Superior temporal gyrus (tissue), 1 donor: ENCODE results near the gene SMARCE1.

Experiments
- DNase-seq: peaks from one replicate; pipeline ENCODE4 v3.0.0-alpha.2; 2016; ENCODE audit errors: extremely low spot score

SMARCE1 gene

DNA sequence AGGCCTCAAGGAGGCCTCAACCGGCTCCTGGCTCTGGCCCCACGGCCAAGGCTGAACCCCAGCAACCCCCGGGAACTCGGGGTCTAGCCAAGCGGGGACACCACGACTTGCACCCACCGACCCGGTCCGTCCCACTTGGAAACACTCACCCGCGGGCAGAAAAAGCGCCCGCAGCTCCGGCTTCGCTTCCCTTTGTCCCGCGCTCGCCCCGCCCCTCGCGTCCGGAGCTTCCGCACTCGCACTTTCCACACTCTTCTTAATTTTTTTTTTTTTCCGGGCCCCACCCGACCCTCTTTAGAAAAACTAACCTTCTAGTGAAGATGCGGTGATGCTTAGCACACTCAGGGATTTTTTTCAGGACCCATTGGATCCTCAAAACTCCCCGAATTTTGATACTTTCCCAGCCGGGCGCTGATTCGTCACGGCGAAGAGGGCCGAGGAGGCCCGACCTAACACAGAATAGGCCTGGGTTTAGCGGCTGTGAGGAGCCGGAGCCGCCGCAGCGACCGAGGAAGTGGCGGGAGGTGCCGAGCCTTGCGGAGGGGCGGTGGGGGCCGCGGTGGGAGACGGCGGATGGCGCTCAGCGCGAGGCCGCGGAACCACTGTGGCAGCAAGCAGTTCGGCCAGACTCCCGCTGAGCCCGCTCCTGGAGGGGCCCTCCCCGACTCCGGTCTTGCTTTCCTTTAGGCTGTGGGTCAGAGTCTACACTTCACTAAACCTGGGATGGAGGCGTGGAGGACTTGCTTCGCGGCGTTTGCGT is at the start of gene SMARCE1:
Gene SMARCE1, minus strand, starts transcription at position 195 of the 760 bp plus-strand sequence. CDS start 2,016 bp downstream, outside the sequence.
- peak; percentile 81 for DNase-seq

DNA sequence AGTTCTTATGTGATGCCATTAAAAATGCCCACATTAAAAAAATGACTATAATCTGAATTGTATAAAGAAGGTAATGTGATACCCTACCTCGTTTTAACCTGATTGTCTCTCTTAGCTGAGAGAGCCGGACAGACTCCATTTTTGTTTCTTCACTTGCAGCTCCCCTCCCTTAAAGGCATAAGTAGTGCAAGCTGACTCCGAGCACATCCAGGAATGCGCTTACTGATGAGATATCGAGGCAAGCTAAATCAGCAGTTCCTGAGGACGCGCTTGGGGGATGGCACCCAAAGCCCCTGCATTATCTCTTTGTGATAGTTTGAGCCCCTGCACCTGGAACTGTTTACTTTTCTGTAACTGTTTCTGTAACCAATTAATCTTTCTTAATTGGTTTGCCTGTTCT is 49.7 kb upstream of the SMARCE1 start:
- no peak for DNase-seq

DNA sequence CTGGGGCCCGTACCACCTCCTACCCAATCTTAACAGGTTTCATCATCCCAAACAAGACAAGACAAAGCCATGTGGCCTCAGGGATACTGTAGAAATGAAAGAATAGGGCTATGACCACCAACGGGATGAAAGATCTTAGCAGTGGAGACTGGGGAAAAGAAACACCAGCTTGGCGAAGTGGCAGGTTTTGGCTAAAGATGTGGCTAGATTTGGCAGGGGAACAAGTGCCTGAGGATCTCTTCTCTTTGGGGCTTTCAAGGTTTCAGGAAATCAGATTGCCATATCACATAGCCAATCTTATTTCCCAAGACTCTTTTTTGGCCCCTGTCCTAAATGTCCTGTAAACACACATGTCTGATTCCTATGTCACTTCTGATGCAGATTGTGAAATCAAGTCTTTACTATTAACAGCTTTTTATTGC is 49.0 kb upstream of the SMARCE1 start:
- no peak for DNase-seq

DNA sequence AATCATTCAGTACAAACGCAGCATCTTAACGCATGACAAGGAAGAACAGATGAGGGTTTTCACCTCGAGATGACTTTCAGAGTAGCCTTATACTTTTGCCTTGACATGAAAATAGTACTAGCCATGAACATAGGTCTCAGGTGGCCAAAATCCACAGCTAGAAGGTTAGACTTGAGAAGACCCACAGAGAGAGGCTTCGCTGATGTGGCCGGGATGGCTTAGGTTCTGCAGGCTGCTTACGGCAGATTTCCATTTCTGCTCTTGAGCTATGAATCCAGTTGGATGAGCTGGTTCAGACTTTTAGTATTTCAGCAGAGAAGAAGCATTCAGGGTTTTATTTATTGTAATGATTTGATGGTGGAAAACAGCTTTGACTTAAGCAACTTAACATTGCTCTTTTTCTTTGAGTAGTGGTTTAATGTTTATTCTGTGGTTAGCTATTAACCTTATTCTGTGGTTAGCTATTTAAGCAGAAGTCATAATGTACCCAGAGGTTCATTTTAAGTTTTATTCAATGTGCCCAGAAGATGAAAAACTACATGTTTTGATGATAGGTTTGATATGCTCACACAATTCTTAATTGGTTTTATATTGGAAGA is 48.4 kb upstream of the SMARCE1 start:
- DNase-seq: no peak

DNA sequence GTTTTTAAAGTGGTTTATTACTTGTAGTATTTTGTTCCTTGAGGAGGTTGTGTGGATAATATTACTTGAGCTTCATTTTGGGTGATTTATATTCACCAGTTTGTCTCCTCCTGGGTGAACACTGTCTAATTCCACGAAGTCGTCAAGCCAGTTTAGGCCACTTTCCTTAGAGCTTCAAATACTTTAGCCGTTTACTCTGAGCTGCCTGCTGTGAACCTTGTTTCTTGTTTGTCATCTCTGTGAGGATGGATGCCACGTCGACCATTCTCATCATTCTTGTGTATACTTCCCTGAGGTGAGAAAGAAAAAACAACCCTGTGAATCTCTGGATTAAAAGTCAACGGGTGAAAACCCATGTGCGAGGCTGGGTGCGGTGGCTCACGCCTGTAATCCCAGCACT is 47.0 kb upstream of the SMARCE1 start:
- DNase-seq: no peak

DNA sequence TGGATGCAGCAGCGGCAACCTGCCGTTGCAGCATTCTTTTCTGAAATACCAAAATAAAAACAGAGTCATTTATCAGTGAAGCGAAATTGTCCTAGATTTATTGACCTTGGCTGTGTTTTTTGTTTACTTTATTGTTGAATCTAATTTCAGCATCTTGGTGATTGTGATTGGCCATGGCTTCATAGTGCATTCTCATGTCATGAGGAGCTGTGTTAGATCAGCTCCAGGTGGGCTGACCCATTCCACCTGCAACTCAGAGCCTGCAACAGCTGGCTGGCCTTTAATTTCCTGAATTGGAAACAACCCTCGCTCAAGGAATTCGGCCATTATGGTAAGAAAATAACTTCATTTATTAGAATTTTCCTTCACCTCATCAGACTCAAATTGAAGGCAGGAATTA is 39.5 kb upstream of the SMARCE1 start:
- DNase-seq: no peak

DNA sequence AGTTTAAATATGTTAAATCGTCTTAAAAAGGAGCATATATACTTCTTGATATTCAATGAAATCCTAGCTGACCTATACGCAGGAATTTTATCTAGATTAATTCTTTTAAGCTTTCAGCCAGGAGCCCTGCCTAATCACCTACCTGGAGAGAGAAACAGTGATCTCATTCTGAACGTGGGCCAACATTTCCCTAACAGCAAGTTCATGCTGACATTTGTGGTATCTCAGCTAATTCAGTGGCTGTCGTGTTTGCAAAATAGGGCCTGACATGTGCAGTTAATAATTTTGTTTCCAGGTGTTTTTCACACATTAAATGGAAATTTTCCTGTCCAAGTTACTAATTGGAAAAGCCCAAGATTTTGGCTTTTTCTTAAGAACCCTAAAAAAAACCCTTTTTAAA is 38.6 kb upstream of the SMARCE1 start:
- DNase-seq: no peak

DNA sequence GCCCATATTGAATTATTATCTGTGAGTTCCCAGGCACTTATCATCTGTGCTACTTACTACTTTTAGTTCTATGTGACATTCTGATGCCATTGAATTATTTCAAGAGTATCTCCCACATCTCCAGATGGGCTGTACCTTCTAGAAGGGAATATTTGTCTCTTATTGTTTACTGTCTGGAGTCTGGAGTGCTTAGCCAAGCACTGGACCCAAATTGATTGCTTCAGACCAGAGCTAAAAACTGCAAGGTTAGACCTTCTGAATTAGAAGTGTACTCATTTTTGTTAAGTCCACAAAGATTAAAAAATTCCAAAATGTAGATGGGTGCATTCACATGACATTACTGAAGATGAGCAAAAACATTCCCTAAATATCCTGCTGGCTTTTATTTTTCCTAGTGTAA is 33.4 kb upstream of the SMARCE1 start:
- DNase-seq: no peak

DNA sequence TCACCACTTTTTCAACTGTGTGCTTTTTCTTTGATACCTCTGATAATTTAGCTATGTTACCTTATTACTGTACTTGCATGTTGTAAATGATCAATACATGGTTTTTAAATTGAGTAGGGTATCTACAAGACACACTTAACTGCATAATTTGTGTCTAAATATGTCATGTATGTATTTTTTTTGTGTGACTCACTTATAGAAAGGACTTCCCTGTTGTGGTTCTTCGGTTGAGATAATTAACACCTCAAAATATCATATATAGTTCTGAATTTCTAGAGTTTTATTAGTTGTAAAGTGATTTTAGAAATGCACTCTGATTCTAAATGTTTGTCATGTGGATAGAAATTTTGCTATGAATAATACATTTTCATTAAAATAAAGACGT is 31.9 kb upstream of the SMARCE1 start:
- DNase-seq: no peak

DNA sequence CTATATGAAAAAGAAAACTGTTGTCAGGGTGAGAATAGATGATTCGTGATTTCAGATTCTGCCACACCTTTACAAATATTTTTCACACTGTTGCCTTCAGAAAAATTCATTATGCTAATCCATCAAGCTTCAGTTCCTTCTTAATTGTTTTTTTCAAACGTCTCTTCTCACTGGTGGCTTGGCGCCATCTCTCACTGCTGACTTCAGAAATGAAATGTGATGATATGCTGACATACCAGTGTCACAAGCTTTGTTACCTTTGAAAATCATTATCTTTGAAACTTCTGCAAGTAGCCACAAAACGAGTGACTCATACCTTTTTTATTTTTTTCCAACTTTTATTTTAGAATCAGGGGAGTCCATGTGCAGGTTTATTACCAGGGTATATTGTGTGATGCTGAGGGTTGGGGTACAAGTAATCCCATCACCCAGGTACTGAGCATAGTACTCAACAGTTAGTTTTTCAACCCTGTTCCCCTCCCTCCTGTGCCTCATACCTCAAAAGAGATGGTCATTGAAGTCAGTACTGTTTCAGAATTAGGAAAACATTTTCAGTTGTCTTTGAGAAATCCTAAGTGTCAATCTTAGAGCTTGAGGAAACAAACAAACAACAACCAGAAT is 31.4 kb upstream of the SMARCE1 start:
- DNase-seq: no peak

DNA sequence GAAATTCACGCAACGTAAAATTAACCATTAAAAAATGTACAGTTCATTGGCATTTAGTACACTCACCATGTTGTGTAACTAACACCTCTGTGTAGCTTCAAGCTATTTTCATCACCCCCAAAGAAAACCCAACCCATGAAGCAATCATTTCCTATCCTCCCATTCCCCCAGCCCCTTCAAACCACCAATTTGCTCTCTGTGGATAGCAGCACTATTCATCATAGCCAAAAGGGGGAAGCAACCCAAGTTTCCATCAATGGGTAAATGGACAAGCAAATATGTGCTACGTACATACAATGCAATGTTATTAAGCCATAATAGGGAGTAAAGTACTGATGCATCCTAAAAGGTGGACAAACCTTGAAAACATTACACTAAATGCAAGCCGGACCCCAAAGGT is 28.3 kb upstream of the SMARCE1 start:
- no peak for DNase-seq

DNA sequence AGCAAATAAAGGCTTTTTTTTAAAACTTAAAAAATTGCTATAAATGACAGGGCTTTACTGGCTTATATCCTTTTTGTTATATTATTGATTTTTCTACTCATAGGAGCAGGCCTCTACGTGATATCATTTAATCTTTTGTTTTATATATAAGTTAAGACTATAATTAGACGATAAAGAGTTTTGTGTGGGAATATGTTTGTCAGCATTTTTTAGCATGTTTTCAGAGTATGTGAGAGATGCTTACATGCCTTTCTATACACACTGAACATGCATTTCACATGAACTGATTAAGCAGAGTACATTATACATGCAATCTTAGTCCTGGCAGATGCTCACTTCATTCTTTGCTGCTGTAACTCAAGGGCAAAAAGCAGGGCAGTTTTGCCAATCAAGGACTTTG is 25.0 kb upstream of the SMARCE1 start:
- no peak for DNase-seq

DNA sequence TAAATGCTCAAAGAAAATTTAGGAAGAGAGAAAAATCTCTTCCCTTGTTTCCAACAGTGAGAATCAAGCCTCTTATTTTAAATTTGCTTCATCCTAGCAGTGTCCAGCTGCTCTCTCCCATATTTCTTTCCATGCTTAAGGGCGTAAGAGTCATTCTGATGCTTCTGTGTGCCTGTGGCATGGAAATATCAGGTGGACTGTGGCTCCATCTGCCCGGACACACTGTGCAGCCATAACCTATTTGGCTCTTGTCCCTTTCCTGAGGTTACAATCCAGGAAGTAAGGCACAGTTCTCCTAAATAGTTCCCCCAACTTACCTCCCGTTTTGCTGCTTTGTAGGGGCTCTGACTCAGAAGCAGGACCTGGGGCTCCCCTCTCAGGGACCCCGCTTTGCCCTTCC is 23.7 kb upstream of the SMARCE1 start:
- no peak for DNase-seq

DNA sequence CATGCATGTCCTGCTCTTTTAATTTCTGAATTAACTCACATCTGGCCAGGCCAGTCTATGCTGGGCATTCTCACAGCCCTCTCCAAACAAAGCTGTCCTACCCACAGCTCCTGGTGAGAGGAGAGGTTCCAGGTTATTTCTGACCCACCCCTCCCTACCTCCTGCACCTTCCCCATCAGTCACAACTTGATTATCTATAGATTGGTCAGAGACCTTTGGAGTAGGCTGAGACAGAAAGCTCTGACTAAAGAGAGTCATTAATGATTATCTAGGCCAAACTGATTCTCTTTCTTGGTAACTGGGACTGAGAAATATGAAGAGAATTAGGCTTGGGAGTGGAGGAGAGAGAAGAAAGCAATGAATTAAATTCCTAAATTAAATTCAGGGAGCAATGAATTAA is 18.7 kb upstream of the SMARCE1 start:
- no peak for DNase-seq

DNA sequence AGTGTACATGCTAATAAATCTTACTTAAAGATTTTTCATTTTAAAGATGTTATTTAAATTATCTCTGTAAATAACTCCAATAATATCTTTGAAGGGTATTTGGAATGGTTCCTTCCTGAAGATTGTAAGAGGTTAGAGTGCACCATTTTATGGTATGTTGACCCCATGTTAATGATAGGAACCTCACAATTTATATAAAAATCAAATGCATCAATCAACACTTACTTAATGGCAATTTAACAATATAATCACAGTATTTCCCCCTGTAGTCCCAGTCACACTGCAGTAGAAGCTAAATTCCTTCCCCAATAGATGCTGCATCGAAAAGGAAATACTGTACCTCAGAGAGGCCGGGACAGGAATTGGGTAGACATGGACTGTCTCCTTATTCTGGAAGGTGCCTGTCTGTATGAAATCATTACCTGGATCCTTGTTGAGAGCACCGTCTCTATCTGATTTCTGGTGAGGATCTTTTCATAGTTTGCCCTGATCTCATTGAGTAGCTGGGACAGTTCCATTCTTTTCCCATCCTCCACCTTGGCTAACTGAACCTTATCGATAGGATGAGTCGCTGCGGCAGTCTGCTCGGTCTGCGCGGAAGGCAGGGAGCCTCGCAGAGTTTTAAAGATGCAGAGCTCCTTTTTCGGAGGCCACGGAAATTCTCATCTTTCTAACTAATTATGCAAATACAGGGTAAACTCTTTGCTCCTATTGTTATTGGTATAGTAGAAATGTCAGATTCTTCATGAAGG is 17.1 kb upstream of the SMARCE1 start, which contains the start of gene KRT222:
Gene KRT222, minus strand, starts transcription at position 596 of the 752 bp plus-strand sequence. Its CDS starts 78 bp downstream, at position 518.
- DNase-seq: peak; percentile 48

DNA sequence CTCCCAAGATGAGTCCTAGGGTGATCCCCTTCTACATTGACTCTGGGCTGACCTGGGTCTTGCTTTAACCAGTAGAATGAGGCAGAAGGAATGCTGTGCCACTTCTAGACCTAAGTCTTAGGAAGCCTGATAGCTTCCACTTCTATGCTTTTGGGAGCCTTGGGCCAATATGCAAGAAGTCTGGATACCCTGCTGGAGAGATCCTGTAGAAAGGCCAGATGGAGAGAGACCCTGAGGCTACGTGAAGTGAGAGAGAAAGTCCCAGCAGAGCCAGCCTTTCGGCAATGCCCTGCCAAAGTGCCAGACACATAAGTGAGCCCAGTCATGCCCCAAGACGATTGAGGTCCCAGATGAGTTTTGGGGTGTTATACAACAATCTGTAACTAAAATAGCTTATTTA is 15.6 kb upstream of the SMARCE1 start:
- DNase-seq: no peak

DNA sequence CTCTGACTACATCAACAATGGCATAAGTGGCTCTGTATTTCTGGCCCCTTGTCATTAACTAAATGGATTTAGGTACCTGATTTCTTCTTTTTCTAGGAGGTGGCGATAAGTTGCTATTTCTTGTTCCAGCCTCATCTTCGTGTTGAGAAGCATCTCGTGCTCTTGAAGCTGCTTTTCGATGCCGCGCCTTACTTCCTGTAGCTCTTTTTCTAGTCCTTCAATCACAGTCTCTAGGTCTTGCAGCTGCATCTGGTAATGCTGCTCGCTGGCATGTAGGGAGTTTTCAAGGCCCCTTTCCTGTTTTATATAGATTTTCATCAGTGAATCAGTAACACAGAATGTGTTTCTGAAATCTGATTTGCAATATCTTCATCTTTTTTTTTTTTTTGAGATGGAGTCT is 12.3 kb upstream of the SMARCE1 start:
- DNase-seq: no peak

DNA sequence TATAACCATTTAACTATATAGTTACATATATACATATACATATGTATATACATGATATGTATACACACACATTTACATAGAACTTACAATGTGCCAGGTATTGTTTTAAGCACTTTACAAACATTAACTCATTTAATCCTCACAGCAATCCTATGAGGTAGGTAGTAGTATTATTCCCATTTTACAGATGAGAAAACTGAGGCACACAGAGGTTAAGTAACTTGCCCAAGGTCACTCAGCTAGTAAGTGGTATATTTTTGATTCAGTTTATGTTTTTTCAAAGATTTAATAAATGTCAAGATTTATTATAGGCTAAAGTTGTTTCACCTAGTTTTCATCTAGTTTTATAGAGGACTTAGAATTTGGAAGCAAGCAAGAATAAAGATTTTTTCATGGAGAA is 10.8 kb upstream of the SMARCE1 start:
- no peak for DNase-seq

DNA sequence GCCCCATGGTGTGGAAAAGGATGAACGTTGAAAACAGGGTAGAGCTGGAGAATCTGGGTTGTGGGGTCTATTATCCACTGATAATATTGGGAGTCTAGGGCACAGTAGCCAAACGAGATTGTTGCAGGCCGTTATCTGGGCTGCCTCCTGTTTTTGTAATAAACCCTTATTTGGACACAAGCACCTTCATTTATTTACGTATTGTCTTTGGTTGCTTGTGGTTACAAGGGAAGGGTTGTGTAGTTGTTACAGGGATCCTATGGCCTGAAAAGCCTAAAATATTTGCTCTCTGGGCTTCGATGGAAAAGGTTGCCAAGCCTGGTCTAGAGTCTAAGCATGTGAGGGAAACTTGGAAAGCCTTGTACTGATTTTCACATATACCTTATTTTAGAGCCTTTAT is 4.3 kb upstream of the SMARCE1 start:
- no peak for DNase-seq

DNA sequence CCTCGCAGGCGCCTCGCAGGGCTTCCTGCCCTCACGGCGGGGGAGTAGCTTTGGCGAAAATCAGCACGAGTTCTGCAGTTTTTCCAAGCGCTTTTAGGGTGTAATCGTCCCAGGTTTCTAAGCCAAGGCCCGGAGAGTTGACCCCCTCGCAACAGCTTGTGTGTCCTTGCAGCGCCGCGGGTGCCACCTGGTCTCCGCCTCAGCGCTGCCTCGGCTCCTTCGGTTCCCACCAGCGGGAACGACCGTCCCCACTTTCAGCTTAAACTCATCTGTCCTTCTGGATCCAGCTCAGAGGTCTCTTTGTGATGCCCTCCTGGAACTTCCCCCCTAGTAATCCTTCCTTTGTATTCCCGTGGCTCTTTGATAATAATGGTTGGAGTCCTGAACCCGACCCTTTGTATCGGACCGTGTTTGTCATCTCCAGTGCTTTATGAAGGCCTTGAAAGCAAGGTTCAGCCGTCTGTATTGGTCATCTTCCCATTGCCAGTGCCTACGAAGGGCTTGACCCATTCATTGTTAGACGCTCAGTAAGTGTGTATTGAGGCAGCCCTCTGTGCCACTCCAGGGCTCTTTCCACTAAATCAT is 858 bp upstream of the SMARCE1 start:
- DNase-seq: peak; percentile 69

DNA sequence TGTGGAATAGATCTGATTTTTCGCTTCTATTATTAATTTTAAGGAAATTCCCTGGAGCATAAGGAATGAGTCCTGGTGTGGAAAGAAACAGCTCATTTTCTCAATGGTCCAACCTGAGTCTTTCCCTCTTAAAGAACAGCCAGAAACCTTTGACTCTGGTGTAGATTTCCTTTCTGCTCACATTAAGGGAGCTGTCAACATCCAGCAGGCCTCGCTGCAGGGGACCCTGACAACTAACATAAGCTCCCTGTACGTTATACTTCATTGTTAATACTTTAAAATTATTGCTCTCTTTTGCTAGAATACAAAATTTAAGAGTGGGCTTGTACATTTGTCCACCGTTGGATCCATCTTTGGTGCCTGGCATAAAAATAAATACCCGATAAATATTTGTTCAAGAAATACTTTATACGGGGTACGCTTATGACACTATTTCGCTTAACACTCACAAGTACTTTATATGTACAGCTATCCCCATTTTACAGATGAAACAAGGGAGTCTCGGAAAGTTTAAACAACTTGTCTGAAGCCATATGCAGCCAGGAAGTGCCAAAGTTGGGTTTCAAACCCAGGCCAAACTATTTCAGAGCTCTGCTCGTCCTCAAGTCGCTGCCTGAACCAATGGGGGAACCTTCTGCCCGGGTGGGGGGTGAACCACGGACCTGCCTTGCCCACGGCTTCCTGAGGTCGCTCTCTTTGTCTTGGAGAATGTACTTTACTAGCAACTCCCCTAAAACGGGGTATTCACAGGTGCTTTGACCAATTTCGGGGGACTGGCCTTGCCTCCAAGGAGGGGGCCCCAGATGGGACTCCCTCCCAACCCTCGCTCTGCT is 611 bp downstream of the SMARCE1 start:
- DNase-seq: no peak
